Stimulated activated CD4-positive, alpha-beta T cell treated with anti-CD3 and anti-CD28 coated beads, Interleukin-2, amount 100 ng/mL, for 48 hours (primary cell): ENCODE data around the gene CACNA1I.

Experiments
- DNase-seq, 2 donors: peaks; one replicate each; pipeline ENCODE4 v3.0.0-alpha.2; 2020

Gene CACNA1I

DNA sequence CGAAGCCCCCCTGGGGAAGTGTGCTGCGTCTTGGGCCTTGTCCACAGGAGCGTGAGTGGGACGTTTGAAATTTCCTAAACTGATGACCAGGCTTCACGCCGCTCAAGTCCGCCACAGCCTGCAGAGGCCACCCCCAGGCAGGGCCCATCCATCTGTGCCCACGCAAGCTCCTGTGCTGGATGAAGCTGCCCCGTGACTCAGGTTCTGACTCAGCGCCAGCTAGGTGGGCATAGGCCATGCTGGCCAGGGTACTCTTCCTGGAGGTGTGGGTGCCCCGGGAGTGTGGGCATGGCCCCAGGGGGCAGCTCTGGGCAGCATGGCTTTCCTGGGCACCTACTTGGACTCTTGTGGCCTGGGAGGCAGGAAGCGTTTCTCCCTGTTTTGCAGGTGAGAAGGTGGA is 134.8 kb downstream of the CACNA1I start:
- no peak for DNase-seq

- no peak for DNase-seq
These were observed 136.0 kb downstream of the CACNA1I start for GRCh38 chr22:39706376-39707140.

GRCh38 chr22:39707351-39707750 is 136.8 kb downstream of the CACNA1I start:
- DNase-seq, result no peak

GRCh38 chr22:39707816-39708215 is 137.3 kb downstream of the CACNA1I start:
- no peak for DNase-seq

DNA sequence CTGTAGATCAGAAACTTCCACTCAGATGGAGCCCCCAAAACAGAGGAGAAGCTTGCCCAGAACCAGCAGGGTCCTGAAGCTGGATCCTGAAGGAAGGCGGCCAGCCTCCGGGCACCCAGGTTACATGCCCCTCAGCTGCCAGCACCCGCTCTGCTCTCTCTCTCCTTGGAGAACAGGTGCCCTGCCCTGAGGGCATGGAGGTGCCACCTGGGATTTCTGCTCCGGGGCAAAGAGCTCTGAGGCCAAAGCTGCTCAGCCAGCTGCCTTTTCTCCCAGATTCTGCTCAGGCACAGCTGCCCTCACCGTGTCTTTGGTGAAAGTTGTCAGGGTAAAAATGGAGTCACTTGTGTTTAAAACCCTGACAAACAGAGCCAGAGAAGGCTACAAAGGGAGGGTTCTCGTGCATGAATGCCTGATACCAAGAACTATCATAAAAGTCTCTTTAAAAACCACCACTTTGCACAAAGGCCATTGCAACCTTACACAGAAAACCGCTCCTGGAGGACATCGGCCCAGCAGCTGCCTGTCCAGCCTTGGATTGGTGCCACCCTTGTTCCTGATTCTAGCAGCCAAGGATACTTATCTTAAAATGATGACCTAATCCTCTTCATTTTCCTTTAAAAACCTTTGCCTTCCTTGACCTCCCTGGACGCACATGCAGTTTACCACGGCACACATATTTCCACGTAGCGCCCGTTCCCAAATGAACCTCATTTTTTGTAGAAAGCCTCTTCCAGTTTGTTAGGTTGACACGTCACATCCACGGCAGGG is 140.0 kb downstream of the CACNA1I start:
- no peak for DNase-seq

DNA sequence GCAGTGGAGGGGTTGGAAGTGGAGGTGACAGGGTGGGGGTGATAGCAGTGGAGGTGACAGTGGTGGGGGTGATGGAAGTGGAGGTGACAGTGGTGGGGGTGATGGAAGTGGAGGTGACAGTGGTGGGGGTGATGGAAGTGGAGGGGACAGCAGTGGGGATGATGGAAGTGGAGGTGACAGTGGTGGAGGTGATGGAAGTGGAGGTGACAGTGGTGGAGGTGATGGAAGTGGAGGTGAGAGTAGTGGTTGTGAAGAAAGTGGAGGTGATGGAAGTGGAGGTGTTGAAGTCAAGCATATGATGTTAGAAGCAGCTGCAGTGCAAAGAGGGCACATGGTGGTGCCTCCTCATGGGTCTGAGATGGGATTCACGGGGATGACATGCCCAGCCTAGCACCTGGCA is 141.5 kb downstream of the CACNA1I start:
- DNase-seq, result no peak

GRCh38 chr22:39712751-39713525 is 142.4 kb downstream of the CACNA1I start:
- no peak for DNase-seq

- DNase-seq, result no peak
These were observed 143.3 kb downstream of the CACNA1I start for GRCh38 chr22:39713799-39714290.

DNA sequence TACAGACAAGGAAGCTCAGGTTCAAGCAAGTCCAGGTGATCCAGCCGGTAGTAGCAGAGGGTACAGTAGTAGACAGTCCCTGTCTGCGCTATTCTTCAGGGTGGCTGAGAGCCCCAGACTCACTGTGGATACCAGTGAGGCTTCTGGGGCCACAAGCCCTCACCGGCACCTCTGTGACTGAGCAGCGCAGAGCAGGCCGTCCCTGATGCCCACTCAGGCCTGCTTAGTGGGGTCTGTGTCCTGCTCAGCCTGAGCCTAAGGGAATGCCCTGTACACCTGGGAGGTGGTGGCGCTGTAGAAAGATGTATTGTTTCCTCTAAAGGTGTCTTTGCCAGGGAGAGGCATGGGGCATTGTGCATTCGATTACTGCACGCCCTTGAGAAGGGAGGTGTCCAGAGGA is 143.8 kb downstream of the CACNA1I start:
- no peak for DNase-seq

- DNase-seq, result no peak
These were observed 145.4 kb downstream of the CACNA1I start for GRCh38 chr22:39715778-39716495.

DNA sequence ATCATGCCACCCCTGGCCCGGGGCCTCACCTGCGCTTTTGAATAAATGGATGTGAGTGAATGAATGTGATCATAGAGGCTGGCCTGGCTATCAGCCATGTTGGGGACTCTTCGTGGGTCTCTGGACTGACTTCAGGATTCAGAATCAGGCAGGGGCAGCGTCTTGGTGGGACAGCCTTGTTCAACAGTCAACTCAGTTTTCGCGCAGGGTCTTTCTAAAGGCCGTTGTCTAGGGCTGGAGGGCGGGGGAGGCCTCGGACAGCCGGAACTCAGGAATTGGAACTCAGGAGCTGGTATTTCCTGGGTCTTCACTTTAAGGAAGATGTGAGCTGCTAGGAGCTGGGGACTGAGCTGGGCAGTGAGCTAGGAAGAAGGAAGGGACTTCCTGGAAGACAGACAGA is 146.0 kb downstream of the CACNA1I start:
- DNase-seq, result no peak

DNA sequence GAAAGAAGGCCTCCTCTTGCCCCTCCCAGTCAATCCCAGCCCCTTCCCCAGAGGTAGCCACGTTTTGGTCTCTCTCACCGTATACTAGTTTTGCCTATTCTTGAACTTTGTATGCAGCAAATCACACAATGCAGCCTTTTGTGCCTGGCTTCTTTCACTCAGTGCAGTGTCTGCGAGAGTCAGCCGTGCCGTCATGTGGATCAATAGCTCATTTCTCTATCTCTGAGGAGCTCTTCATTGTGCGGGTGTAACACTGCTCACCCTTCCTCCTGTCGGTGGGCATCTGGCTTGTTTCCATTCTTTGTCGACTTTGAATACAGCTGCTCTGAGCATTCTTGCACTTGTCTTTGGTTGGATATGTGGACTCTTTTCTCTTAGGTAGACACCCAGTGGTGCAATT is 146.5 kb downstream of the CACNA1I start:
- DNase-seq, result no peak

- no peak for DNase-seq
These were observed 147.7 kb downstream of the CACNA1I start for GRCh38 chr22:39718206-39718605.

DNA sequence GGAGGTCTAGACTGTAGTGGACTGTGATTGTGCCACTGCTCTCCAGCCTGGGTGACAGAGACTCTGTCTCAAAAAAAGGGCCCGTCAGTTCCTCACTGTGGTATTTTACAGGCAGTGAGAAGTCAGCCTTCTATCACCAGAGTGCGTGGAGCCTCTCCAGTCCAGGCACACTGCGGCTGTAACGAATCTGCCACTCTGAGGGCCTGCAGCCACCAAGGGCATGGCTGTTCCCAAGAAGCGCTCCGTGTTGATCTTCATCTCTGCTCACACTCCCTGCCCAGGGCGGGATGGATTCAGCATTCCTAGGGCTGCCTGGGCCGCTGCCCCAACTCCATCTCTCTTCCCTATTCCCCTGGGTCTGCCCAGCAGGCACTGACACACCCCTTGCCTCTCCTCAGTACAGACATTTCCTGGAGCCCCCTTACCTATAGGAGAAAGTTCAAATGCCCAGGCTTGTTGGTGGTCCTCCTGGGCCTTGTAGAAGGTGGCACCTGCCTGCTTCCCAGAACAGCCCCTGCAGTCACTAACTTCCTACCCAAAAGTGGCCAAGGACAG is 148.4 kb downstream of the CACNA1I start:
- no peak for DNase-seq

- DNase-seq, result no peak
These were observed 149.3 kb downstream of the CACNA1I start for GRCh38 chr22:39719559-39720450.

DNA sequence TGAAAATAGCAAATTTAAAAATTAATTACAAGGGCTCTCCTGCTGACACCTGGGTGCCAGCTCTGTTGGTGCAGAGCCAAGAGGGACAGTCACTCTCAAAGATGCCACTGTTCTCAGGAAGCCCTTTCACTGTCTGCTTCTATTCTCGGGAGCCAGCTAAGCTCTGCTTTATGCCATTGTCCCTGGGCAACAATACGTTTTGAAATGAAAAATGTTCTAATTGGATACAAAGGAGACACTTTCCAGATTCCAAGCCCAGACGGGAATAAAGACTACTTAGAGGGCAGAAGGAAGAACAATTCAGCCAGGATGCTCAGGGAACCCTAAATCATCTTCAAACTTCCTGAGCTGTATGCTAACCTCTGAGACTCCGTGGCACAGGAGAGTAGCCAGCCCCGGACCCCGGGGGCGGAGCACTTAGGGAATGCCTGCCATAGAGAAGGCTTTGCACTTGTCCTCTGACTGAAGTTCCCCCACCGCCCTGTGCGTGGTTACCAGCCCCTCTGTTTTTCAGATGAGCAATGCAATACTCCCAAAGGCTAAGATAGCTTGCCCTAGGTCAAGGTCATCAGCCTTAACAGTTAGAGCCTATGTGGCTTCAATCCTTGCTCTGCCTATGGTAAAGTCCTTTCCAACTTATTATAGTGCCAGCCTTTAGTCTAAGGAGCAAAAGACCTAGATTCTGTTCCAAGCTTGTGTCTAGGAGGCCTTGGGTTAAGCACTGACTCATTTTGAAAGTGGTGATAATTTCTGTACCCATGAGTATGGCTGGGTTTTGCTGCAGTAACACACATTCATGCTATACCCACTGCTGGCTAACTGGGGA is 150.9 kb downstream of the CACNA1I start:
- no peak for DNase-seq

- no peak for DNase-seq
These were observed 151.4 kb downstream of the CACNA1I start for GRCh38 chr22:39722032-39722325.

DNA sequence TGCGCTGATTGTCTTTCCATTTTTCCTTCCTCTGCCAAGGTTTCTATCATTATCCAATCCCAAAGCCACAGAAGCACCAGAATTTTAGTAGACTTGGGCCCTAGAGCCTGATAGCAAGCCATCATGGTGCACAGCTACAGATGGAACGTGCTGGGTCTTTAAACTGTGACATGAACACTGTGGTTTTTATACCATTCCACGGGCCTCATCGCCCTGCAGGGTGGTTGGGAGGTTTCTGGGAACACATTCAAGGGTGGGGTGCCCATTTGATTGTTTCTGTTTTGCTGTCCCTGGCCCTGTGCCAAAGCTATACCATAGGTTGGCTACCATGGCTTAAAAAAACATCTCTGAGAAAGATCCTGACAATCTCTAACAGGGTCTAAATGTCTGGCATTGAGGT is 151.9 kb downstream of the CACNA1I start:
- no peak for DNase-seq

DNA sequence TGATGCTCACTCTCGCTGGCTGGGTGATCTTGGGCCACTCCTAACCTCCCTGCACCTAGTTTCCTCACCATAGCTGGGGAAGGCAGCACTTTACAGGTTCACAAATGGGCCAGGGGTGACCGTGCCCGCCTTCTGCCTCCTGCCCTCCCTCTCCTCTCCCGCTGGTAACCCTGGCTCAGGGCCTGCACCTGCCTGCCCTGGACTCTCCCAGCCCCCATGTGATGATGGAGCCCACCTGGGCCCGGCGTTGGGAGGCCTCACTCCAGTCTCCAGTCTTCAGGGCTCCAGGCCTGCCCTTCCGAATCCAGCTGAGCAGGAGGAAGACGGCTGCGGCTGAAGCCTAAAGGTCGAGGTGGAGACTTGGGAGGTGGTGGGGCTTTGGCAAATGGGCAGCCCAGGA is 152.9 kb downstream of the CACNA1I start:
- no peak for DNase-seq

- DNase-seq, result no peak
These were observed 153.4 kb downstream of the CACNA1I start for GRCh38 chr22:39723899-39724351.

GRCh38 chr22:39724390-39724789 is 153.8 kb downstream of the CACNA1I start:
- DNase-seq, result no peak
